Inferior parietal cortex (tissue), 1 donor: ENCODE results near the gene SYN1.
A peak's percentile ranks its signal among the peaks of the same experiment; 100 is the strongest.

Experiments used
- DNase-seq: peaks from one replicate; pipeline ENCODE4 v3.0.0-alpha.2; 2016; ENCODE audit errors: extremely low spot score

The SYN1 gene

DNA sequence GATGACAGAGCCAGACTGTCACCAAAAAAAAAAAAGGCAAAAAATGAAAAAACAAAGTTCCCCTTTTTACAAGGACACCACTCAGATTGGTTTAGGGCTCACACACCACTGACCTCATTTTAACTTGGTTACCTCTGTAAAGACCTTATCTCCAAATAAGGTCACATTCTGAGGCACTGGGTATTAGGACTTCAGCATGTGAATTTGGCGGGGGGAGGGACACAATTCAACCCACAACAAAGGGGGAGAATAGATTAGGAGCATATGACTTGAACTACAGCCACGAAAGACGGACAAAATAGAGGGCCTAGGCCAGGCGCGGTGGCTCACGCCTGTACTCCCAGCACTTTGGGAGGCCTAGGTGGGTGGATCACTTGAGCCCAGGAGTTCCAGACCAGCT lies 89.6 kb downstream of the SYN1 start:
- DNase-seq = no peak

DNA sequence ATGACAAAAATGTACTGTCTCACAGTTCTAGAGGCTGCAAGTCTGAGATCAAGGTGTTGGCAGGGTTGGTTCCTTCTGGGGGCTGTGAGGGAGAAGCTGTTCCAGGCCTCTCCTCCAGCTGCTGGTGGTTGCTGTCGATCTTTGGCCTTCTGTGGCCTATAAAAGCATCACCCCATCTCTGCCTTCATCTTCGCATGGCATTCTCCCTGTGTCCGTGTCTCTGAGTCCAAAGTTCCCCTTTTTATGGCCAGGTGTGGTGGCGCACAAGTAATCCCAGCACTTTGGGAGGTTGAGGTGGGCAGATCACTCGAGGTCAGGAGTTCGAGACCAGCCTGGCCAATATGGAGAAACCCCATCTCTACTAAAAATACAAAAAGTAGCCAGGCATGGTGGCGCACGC lies 90.1 kb downstream of the SYN1 start:
- no peak for DNase-seq

DNA sequence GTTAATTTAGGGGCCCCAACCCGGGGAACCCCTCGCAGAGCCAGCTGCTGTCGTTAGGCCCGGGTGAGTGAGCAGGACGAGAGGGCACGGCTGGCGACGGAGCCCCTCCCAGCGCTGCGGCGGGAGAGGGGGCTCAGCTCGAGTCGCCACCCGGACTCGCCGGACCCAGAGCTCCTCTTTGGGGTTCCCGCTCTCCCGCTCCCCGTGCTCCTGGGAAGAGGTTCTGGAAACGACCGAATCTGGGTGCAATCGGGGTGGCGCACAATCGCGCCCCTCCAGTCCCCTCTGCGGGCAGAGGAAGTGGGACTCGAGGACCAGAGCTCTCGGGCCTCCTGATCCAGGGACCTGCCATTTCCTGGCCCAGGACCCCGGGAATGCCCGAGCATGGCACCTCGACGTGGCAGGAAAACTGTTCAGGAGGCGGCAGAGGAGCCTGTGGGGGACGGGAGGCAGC lies 95.9 kb downstream of the SYN1 start:
- DNase-seq = no peak

DNA sequence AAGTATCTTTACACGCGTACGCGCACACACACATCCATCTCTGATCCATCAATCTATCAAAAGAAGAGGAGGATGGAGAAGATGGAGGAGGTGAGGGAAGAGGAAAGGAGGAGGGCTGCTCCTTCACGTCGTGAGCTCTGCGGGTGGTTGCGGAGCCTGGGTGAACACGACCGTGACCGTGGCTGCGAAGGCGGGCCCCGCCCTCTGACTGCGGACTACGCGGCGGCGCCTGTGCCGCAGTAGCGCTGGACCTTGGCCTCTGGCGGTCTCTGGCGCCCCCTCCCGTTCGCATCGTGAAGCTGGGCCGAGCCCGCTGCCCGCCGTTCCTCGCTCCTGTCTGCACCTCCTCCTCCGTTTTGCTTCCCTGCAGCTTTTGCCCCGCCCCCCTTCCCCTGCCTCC lies 96.4 kb downstream of the SYN1 start:
- peak; percentile 76 for DNase-seq
